Esophagus muscularis mucosa (tissue), 4 donors: ENCODE results near the gene LGI1. TPM values are rescaled to one million over a fixed set of nuclear protein-coding genes. Genes with fewer than 3 reads are reported as not detected.

Experiments
- DNase-seq: peaks from one replicate; pipeline ENCODE4 v3.0.0-alpha.2; 2017; ENCODE audit errors: extremely low spot score
- H3K27ac ChIP-seq, 4 donors: fragments of 200-600 bp; sonication (generic); replicated peaks in 1 of 4; 1 replicate in 3 of 4; 2 replicates in 1 of 4; pipeline ENCODE4 v1.5.1; 2016 to 2019; ENCODE audit warnings: mild to moderate bottlenecking in 1 of 4
- H3K27me3 ChIP-seq, 4 donors: fragments of 200-600 bp; sonication (generic); one replicate each; pipeline versions ENCODE4 v1.5.1 to v1.6.0; 2016 to 2019
- H3K36me3 ChIP-seq, 4 donors: fragments of 200-600 bp; sonication (generic); one replicate each; pipeline ENCODE4 v1.5.1; 2016 to 2019
- H3K4me1 ChIP-seq, 4 donors: fragments of 200-600 bp; sonication (generic); one replicate each; pipeline ENCODE4 v1.5.1; 2016 to 2019
- H3K4me3 ChIP-seq, 4 donors: fragments of 200-600 bp; sonication (generic); 1 replicate in 2 of 4; 2 replicates in 2 of 4; pipeline ENCODE4 v1.5.1; 2016 to 2019; ENCODE audit warnings: mild to moderate bottlenecking in 4 of 4, moderate library complexity in 1 of 4
- H3K9me3 ChIP-seq, 4 donors: fragments of 200-600 bp; sonication (generic); 1 replicate in 3 of 4; 2 replicates in 1 of 4; pipeline ENCODE4 v1.5.1; 2016 to 2019
- CTCF ChIP-seq, 3 experiments: fragments of 200-600 bp in 2 of 3; fragments of 450-650 bp in 1 of 3; sonication (generic) in 2 of 3; IDR thresholded peaks; one replicate each; pipeline ENCODE4 v1.5.1; 2017 to 2019; ENCODE audit warnings: antibody characterized with exemption in 3 of 3, mild to moderate bottlenecking in 2 of 3, moderate library complexity in 1 of 3
- EP300 ChIP-seq: sonication (generic); formaldehyde crosslinking; IDR thresholded peaks from one replicate; pipeline ENCODE4 v1.6.1; 2017; ENCODE audit warnings: antibody characterized with exemption
- POLR2A ChIP-seq: fragments of 450-650 bp; IDR thresholded peaks from one replicate; pipeline ENCODE4 v1.6.1; 2017; ENCODE audit warnings: antibody characterized with exemption, moderate library complexity, mild to moderate bottlenecking, low read depth
- POLR2AphosphoS5 ChIP-seq, 2 donors: sonication (generic); formaldehyde crosslinking; IDR thresholded peaks; one replicate each; pipeline ENCODE4 v1.6.1; 2017; ENCODE audit warnings: antibody characterized with exemption in 2 of 2
- WGBS: methylation state at CpG from one replicate; pipeline ENCODE4 v1.1.5; 2018; 5-methylcytosine and 5-hydroxymethylcytosine counted together
- intact Hi-C: fragments of 100-400 bp; cut with DNase I; formaldehyde crosslinking; loops from one replicate; pipeline ENCODE4 v1.15.1; 2023
- total RNA-seq, 4 donors: library from RNA; depleted of rRNA; stranded (reverse); fragments of >200 nt; gene quantifications; one replicate each; pipeline versions ENCODE4 v1.1.0 to v1.2.1, GENCODE V29; 2016

LGI1 gene
- total RNA-seq, 4 donors from 2014 or later = 0.17 to 0.69 (median 0.32) TPM; not detected in 1

GRCh38 chr10:93767724-93768399 lies 10.1 kb downstream of the LGI1 start:
- TF ChIP-seq EP300 = no peak
- no peak for TF ChIP-seq CTCF (IDR thresholded peaks at IDR 0.05)
- no peak for TF ChIP-seq POLR2AphosphoS5 (IDR thresholded peaks at IDR 0.05)
- no peak for TF ChIP-seq POLR2A
- Histone ChIP-seq H3K27me3 (no peaks in the 10 kb centered on the region), H3K4me1 (no peaks in the 10 kb centered on the region), H3K9me3 (no peaks in the 10 kb centered on the region), H3K4me3 (no peak overlapping the region), H3K27ac (no peak overlapping the region), H3K36me3 (no peaks in the 10 kb centered on the region)
- no peak for DNase-seq
- 53% methylated on average over 5 of the region's 5 CpGs for WGBS
- intact Hi-C loops = no loop called here

- Histone ChIP-seq H3K4me1 (no peaks in the 10 kb centered on the region), H3K9me3 (no peaks in the 10 kb centered on the region), H3K4me3 (no peak overlapping the region), H3K36me3 (no peaks in the 10 kb centered on the region), H3K27ac (no peak overlapping the region), H3K27me3 (peaks cover 0 to 5% (median 0%) of the 10 kb centered on the region in 4 donors)
- TF ChIP-seq POLR2A = no peak
- TF ChIP-seq POLR2AphosphoS5 (IDR thresholded peaks at IDR 0.05) = no peak
- TF ChIP-seq CTCF (IDR thresholded peaks at IDR 0.05) = no peak
- no peak for TF ChIP-seq EP300
- intact Hi-C loops = no loop called here
- DNase-seq = no peak
Observed at GRCh38 chr10:93768892-93769291, 11.2 kb downstream of the LGI1 start.

- Histone ChIP-seq H3K27me3 (peaks cover 0 to 5% (median 0%) of the 10 kb centered on the region in 4 donors), H3K36me3 (no peaks in the 10 kb centered on the region), H3K27ac (no peak overlapping the region), H3K9me3 (no peaks in the 10 kb centered on the region), H3K4me1 (no peaks in the 10 kb centered on the region), H3K4me3 (no peak overlapping the region)
- WGBS = 80% methylated on average over 7 of the region's 7 CpGs
- no peak for TF ChIP-seq POLR2AphosphoS5 (IDR thresholded peaks at IDR 0.05)
- TF ChIP-seq POLR2A = no peak
- no peak for TF ChIP-seq CTCF (IDR thresholded peaks at IDR 0.05)
- TF ChIP-seq EP300 = no peak
- intact Hi-C loops = no loop called here
- no peak for DNase-seq
Observed at GRCh38 chr10:93771354-93771753, 13.6 kb downstream of the LGI1 start.

GRCh38 chr10:93773120-93773519 lies 15.4 kb downstream of the LGI1 start:
- Histone ChIP-seq H3K27me3 (peaks cover 0 to 5% (median 0%) of the 10 kb centered on the region in 4 donors), H3K27ac (no peak overlapping the region), H3K4me1 (no peaks in the 10 kb centered on the region), H3K4me3 (no peak overlapping the region), H3K36me3 (no peaks in the 10 kb centered on the region), H3K9me3 (no peaks in the 10 kb centered on the region)
- DNase-seq = no peak
- intact Hi-C loops = no loop called here
- no peak for TF ChIP-seq POLR2AphosphoS5 (IDR thresholded peaks at IDR 0.05)
- 72% methylated on average over 5 of the region's 5 CpGs for WGBS

- intact Hi-C loops = no loop called here
- TF ChIP-seq EP300 (no peak), CTCF (IDR thresholded peaks at IDR 0.05) (no peak), POLR2A (no peak), POLR2AphosphoS5 (IDR thresholded peaks at IDR 0.05) (no peak)
- 61% methylated on average over 4 of the region's 4 CpGs for whole genome bisulfite sequencing
- no peak for DNase-seq
- Histone ChIP-seq H3K4me1 (no peaks in the 10 kb centered on the region), H3K9me3 (no peaks in the 10 kb centered on the region), H3K27me3 (peaks cover 0 to 5% (median 0%) of the 10 kb centered on the region in 4 donors), H3K27ac (no peak overlapping the region), H3K36me3 (no peaks in the 10 kb centered on the region), H3K4me3 (no peak overlapping the region)
Observed at GRCh38 chr10:93773705-93774104, 16.0 kb downstream of the LGI1 start.
